Measurements from ENCODE around the gene ASAH2.
"Not testable (repeated sequence)": the region's sequence is repeated elsewhere in the genome, so short reads cannot be mapped to it uniquely, and the experiment has no call there.

ASAH2 gene

DNA sequence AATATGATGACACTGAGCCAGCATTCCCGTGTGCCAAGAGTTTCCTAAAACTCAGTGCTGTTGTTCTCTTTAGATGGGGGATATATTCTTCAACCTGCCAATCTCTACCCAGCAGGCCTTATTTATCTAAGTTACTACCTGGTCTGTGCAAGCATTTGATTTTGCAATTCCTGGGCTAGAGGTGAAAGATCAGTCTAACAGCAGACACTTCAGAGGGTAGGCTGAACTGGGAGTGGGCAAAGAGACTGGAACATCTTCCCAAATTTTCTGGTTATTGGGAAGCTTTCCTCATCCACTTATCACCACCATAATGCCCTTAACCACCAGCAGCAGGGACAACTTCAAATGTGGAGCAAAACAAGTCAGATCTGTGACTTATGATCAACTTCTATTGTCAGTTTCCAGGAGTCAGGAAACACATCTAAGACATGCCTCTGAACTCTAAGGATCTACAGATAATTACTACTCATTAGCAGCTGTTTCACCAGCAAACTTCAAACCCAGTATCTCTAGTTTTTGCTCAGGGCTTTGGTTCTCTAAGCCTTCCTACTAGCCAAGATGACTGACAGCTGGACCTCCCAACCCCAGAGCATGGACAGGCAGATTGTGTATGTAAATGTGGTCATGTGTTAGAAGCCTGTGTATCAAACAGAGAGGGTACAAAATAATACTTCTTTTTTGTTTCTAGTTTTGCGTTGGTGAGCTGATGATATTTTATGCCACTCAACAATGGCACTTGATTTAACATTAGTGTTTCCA lies 1.0 kb downstream of the ASAH2 start:
- DNase-seq = no peak

DNA sequence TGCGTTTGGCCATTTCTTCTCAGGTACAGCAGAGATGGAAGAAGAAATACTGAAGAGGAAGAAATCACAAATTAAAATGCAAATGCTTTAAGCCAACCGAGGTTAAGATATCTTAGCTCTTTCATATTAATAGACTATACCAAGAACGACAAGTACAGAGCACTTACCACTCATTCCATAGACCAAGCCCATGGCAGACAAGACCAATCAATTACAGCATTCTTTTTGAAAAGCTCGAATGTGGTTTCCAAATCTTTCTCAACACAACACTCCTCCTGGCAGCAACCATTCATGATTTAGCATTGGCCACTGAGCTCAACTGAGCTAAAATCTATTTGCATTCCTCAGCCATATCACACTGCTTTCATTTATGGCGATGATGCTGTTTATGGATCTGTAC lies 2.7 kb downstream of the ASAH2 start:
- no peak for DNase-seq

DNA sequence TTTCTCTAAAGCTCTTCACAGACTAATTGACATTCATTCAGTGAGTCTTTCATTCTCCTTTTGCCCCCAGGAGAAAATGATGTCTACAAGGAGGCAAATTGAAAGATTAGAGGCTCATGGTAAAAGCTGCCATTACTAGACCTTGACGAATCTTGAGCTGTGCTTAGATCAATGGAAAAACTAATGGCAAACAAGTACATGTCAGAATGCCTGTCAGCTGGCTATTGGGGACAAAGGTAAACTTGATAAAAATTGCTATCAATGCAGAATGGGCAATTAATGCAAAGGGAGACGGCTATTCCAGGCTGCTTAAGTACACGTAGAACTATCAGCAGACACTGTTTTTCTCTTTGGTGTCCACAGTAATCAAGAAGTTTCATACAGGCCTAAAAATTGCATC lies 3.3 kb downstream of the ASAH2 start:
- DNase-seq = no peak

DNA sequence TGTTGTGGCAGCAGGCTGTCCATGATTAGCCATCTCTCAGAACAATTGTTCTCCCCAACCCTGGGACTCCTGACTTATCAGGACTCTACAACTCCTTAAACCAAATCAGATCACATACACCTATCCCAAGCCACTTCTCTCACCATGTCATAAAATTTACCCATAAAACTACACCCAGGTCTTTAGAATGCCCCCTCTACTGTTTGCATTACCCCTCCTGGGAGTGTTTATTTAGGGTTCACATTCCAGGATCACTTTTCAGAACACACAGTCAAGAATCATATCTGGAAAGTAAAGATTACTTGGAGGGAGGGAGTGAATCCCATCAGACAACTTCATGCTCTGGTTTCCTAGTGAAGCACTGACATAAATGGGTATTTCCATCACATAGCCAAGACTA lies 7.1 kb downstream of the ASAH2 start:
- DNase-seq = no peak

DNA sequence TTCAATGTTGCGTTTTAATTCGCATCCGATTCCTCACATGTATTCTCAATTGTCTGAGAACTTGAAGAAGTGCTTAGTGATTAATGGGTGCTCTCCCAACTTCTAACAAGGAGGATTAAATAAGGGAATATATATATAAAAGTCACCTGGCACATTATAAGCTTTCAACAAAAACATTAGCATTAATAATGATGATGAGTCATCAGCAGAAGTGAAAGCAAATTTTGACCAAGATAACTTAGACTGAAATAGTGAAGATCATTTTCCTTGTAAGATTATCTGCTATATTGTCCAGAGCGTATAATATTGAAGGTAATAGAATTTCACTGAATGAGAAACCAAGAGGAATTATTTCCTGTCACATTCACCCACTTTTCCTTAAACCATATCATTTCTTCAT lies 8.5 kb downstream of the ASAH2 start:
- DNase-seq = no peak

DNA sequence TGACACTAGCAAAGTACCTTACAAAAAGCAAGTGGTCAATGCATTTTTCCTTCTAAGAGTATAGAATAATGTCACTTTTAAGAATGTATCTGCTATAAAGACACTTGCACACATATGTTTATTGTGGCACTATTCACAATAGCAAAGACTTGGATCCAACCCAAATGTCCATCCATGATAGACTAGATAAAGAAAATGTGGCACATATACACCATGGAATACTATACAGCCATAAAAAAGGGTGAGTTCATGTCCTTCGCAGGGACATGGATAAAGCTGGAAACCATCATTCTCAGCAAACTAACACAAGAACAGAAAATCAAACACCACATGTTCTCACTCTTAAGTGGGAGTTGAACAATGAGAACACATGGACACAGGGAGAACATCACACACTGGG lies 9.8 kb downstream of the ASAH2 start:
- DNase-seq = not testable (repeated sequence)

DNA sequence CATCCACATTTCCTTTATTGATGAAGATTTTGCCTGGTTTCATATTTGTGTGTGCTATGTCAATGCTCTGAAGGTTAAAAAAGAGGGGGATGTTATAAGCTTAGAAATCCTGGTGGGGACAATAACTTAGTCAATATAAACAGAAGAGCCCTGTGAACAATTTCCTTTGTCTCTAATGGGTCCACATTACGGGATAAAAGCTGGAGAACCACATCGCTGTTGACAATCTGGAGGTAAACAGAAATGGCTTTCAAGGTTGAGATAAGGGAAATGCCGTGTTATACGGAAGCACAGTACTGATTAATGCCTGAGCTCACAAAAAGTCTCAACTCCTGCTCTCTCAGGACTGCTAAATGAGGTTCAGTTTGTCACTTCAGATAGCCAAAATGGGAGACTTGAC lies 16.8 kb downstream of the ASAH2 start:
- DNase-seq = no peak

DNA sequence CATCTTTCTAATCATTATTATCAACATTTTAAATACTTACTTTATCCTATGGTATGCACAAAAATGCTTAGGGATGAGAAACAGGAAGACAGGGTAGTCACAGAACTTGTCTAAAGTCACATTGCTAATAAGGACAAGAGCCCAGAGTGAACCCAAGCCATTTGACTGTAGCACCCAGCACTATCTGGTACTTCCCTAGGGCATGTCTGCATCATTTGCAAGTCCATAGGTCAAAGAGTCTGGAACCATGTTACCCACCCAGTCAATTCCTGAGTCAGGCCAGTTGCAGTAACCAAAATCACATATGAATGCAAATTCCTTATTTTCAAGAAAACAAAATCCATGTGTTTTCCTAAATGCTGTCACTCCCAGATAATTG lies 19.1 kb downstream of the ASAH2 start:
- no peak for DNase-seq

DNA sequence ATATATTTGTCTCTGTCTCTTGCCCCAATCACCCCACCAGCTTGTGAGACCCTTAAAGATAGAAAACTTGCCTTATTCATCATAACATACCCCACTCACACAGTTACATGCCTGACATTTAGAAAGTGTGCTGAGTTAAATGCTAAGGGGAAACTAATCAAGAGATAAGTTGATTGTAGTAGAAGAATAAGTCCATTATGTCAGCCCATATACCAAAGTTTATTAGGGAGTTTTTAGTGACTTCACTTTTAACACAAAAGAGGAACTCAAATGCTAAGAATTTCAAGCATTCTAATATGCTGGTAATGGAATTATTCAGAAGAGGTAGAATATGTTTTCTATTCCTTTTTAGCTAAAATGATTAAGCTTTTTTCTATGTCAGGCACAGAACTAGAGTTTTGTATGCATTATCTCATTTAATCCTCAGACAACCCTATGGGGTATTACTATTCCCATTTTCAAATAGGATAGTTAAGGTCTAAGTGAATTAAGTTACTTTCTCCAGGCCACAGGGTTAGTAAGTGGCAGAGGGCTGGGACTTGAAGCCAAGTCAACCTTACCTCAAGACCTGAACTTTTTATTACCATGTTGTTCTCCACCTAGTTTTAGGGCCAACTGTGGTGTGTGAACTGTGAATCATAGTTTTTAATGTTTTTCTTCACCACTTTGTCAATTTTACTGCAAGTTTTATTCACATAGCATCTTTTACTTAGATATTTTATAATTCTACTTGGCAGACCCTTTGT lies 19.6 kb downstream of the ASAH2 start:
- no peak for DNase-seq

DNA sequence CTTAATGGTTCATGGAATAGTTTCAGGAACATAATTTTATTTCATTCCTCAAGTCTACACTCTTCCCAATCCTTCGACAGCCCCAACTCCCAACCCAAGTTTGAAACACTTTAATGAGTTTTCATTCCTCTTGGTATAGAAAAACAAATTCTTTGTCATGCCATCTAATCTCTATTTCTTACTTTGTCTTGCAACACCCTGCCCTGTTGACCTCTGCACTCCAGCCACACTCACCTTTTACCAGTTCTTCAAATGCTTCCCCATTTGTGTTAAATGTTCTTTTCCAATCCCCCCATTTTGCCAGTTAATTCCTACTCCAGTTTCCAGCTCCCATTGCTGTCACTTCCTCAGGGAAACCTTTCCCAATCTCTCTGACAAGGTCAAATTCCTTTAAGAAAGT lies 21.9 kb downstream of the ASAH2 start:
- no peak for DNase-seq

DNA sequence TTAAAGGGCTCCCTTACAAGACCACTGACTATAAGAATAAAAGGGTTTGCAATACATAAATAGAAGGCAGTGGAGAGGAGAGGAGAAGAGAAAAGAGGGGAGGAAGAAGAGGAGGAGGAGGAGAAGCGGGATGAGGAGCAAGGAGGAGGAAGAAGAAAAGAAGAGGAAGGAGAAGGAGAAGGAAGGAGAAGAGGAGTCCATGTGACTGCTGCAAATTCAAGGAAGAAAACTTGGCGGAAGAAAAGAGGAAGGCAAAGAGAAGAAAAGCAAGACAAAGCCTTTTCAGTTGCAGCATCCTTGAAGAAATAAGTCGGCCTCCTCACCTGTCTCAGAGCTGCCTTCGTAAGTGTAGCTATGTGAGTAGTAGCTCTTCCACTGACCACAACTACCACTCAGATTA lies 22.6 kb downstream of the ASAH2 start:
- no peak for DNase-seq

DNA sequence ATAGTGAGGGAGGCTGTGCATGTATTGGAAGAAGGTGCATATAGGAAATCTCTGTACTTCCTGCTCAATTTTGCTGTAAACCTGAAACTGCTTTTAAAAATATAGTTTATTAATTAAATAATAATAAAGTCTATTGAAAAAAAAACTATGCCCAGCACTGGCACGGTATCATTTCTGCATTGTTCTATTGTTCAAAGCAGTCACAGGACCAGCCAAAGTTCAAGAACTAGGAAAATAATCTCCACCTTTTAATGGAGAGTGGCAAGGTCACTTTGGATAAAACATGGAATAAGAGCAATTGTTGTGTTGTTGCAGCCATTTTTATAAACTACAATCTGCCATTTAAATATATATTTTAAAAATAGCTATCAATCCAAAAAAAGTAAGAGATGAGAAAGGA lies 24.7 kb downstream of the ASAH2 start:
- no peak for DNase-seq

DNA sequence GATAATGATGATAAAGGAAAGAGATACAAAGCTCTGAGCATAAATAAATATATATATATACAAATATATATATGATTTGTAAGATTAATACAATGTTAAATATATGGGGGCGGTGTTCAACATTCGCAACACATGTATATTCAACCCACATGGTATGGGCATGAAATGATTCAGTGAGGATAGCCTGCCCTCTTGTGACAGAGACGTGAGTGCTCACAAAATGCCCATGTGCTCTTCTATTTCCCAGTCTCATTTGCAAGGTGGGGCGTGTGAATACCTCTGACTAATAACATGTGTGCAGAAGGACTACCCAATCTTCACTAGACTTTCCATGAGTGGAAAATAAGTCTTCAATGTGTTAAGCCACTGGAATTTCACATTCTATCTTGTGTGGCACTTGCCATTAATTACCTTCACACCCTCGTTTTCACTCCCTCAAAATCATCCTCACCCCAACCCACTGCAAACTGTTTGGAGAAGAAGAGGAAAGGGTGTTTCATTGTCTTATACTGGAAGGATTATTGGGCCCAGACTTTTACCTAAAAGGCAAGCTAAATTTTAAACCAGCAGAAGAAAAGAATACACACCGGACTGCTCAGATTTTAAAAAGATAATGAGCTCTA lies 26.9 kb downstream of the ASAH2 start:
- peak; percentile 42 for DNase-seq

DNA sequence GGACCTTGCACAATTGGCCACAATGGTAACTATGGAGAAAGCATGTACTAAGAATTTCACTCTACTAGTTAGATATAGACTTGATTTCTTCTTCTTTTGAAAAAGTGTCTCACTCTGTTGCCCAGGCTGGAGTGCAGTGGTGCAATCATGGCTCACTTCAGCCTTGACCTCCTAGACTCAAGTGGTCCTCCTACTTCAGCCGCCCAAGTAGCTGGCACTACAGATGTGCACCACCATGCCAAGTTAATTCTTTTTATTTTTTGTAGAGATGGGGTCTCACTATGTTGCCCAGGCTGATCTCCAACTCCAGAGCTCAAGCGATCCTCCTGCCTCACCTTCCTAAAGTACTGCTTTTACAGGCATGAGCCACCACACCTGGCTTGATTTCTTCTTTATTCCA lies 29.1 kb downstream of the ASAH2 start:
- no peak for DNase-seq

DNA sequence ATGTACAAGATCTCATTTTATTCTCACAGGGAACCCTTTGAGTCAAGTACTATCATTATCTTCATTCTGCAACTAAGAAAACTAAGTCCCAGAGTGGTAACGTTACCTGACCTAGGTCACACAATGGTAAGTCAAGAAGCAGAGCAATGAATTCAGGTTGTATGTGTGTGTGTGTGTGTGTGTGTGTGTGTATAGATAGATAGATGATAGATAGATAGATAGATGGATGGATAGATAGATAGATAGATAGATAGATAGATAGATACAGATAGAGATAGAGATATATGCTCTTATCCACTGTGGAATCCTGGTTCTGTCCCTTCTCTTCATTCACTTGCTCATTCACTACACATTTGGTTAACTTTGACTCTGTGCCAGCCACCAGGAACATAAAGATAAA lies 29.8 kb downstream of the ASAH2 start:
- no peak for DNase-seq

DNA sequence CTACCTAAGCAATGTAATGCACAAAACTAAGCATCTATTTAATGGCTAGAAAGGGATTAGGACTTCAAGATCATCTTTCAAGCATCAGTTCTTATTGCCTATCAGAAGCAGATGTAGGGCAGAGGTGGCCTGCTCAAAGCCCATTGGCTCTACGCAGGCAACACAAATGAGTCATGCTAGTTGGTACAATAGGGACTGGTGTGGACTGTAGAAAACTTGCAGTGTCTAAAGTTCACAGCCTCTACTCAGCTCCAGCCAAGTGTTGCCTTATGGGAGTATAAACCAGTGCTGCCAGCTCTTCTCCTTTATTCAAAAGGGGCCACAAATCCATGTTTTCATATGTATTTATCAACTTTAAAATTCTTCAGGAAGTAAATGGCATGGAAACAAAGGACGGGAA lies 31.7 kb downstream of the ASAH2 start:
- DNase-seq = no peak

DNA sequence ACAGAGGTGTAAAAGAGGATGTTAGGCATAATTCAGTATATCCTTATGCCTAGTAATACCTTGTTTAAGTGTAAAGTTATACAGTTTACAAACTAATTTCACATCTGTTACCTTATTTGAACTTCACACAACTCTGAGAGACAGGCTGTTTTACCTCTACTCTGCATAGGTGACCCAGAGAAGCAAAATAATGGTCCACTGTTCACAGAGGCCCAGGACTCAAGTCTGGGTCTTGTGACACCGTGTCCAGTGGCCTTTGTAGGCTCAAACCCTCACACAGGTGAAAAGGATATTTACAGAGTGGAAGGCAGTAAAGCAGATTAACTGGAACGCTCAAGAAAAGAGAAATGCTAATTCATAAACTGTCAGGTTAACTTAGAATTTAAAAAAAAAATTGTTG lies 32.1 kb downstream of the ASAH2 start:
- DNase-seq = no peak

DNA sequence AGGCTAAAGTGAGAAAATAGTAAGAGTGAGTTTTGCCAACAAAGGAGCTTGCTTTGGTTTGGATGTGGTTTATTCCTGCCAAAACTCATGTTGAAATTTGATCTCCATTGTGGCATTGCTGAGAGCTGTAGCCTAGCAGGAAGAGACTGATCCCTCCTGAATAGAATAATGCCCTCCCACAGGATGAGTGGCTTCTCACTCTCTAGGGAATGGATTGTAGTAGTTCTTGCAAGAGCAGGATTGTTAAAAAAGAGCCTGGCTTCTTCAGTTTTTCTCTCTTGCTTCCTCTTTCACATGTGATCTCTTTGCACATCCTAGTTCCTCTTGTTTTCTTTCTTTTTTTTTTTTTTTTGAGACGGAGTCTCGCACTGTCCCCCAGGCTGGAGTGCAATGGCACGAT lies 34.4 kb downstream of the ASAH2 start:
- DNase-seq = peak; percentile 71

DNA sequence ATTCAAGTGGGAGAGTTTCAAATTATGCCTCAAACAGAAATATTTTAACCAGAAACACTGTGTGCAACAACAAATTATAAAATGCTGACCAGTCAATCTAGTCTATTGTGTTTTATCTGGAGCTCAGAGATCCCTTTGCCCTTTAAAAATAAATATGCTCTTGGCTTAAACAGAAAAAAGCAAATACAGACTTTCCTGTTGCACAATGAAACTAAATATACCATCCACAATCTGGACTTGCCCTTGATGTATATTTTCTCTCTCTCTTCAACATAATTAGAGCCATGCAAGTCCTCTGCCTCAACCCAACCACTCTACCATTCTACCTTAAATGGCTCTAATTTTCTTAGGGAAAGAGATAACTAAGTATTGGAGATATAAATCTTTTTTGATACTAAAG lies 34.9 kb downstream of the ASAH2 start:
- no peak for DNase-seq

DNA sequence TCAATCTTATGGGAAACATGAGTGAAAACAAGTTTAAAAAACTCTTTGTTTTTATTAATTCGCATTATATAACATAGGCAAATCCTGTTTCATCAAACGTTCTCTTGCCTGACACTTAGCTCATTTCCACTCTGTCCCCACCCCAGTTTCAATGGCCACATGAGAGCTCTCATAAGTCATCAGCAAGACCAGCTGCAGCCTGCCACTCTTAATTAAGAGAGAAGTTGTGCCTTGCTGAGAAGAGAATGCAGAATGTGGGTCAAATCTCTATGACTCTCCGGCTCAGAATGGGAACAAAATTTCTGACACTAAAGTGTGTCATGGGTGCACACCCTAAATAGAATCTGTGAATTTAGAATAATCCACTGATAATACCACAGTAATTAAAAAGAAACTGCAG lies 39.6 kb downstream of the ASAH2 start:
- no peak for DNase-seq

DNA sequence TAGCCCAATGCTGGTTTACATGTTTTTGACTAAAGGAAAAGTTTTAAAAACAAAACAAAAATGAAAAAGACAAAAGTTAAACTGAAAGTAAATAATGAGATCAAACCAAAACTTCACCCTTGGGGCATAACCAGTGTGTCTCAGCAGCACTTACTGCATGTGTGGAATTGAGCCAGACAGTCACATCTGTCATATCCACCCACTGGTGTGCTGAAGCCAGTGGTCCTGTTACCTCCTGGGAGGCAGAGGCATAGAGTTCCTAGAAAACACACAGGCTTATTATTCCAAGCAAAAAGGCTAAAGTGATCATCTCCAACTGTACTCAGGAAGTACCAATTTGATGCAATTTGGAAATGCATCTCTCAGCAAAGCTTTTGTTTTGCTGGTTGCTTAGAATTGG lies 40.4 kb downstream of the ASAH2 start:
- no peak for DNase-seq

Data from NCI-H1092 (cell line).